GM23248 (cell line): ENCODE data around the gene LRRC51. TPM values are rescaled to one million over a fixed set of nuclear protein-coding genes. Genes with fewer than 3 reads are reported as not detected.

Source experiments
- DNase-seq: peaks from one replicate; pipeline ENCODE4 v3.0.0-alpha.2; 2015
- H2AFZ ChIP-seq: fragments of 200-600 bp; sonication (generic); 2 replicates; pipeline ENCODE4 v1.6.1; 2016; ENCODE audit warnings: antibody characterized with exemption
- H3F3A ChIP-seq: fragments of 200-600 bp; sonication (generic); 2 replicates; pipeline ENCODE4 v1.6.1; 2016; ENCODE audit warnings: mild to moderate bottlenecking, antibody characterized with exemption, mixed run types; ENCODE audit not compliant: insufficient read depth
- H3K27ac ChIP-seq: fragments of 200-600 bp; sonication (generic); 2 replicates; pipeline ENCODE4 v1.5.1; 2016; ENCODE audit warnings: mild to moderate bottlenecking
- H3K27me3 ChIP-seq: fragments of 200-600 bp; sonication (generic); replicated peaks from 2 replicates; pipeline ENCODE4 v1.6.1; 2016; ENCODE audit warnings: mild to moderate bottlenecking; ENCODE audit not compliant: insufficient read depth
- H3K36me3 ChIP-seq: fragments of 200-600 bp; sonication (generic); 2 replicates; pipeline ENCODE4 v1.6.1; 2016; ENCODE audit warnings: low read depth, mild to moderate bottlenecking
- H3K4me1 ChIP-seq: fragments of 200-600 bp; sonication (generic); 2 replicates; pipeline ENCODE4 v1.6.1; 2016; ENCODE audit warnings: mild to moderate bottlenecking; ENCODE audit not compliant: insufficient read depth
- H3K4me2 ChIP-seq: fragments of 200-600 bp; sonication (generic); one replicate; pipeline ENCODE4 v1.6.1; 2016; ENCODE audit warnings: mild to moderate bottlenecking; ENCODE audit not compliant: unreplicated experiment
- H3K4me3 ChIP-seq: fragments of 200-600 bp; sonication (generic); 2 replicates; pipeline ENCODE4 v1.5.1; 2016; ENCODE audit warnings: mild to moderate bottlenecking
- H3K79me2 ChIP-seq: fragments of 200-600 bp; sonication (generic); 2 replicates; pipeline ENCODE4 v1.6.1; 2016; ENCODE audit warnings: mild to moderate bottlenecking; ENCODE audit not compliant: insufficient read depth
- H3K9ac ChIP-seq: fragments of 200-600 bp; sonication (generic); 2 replicates; pipeline ENCODE4 v1.6.1; 2016; ENCODE audit warnings: mild to moderate bottlenecking
- H3K9me2 ChIP-seq: fragments of 200-600 bp; sonication (generic); 2 replicates; pipeline ENCODE4 v1.6.1; 2016; ENCODE audit warnings: mixed run types, mild to moderate bottlenecking, moderate library complexity; ENCODE audit not compliant: insufficient read depth
- H3K9me3 ChIP-seq: fragments of 200-600 bp; sonication (generic); one replicate; pipeline ENCODE4 v1.6.1; 2017; ENCODE audit warnings: low read depth
- H4K20me1 ChIP-seq: fragments of 200-600 bp; sonication (generic); 2 replicates; pipeline ENCODE4 v1.6.0; 2016; ENCODE audit not compliant: insufficient read depth
- EZH2 ChIP-seq: fragments of 200-600 bp; sonication (generic); IDR thresholded peaks from 2 replicates; pipeline ENCODE4 v1.6.1; 2018; ENCODE audit warnings: antibody characterized with exemption, mild to moderate bottlenecking; ENCODE audit not compliant: insufficient read depth, poor library complexity, severe bottlenecking
- EZH2phosphoT487 ChIP-seq: fragments of 200-600 bp; sonication (generic); IDR thresholded peaks from 2 replicates; pipeline ENCODE4 v1.6.1; 2018; ENCODE audit warnings: antibody characterized with exemption, moderate library complexity, mild to moderate bottlenecking, low read depth; ENCODE audit not compliant: insufficient read depth
- WGBS, 2 experiments: methylation state at CpG; one replicate each; pipeline ENCODE4 v1.1.6; 2015 to 2017; ENCODE audit warnings: low lambda C conversion rate in 2 of 2, low coverage in 1 of 2; ENCODE audit errors: missing lambda C conversion rate in 2 of 2; 5-methylcytosine and 5-hydroxymethylcytosine counted together
- in situ Hi-C: fragments of 300-500 bp; cut with MboI; formaldehyde crosslinking; loops from 2 replicates; pipeline ENCODE4 v1.15.0; 2020
- polyA plus RNA-seq: library from polyadenylated mRNA; unstranded; fragments of >200 nt; fragmentation: Nextera tagmentation; extraction: Ambion mirVana; gene quantifications from 2 replicates; pipeline ENCODE4 v1.2.1, GENCODE V29; 2016
- total RNA-seq: library from RNA; depleted of rRNA; stranded (reverse); fragments of >200 nt; shearing (Covaris generic); gene quantifications from 2 replicates; pipeline ENCODE4 v1.2.3, GENCODE V29; 2014

LRRC51 gene
- total and polyA plus RNA-seq, 2 experiments from 2014 or later, result 7.5 to 7.8 TPM

DNA sequence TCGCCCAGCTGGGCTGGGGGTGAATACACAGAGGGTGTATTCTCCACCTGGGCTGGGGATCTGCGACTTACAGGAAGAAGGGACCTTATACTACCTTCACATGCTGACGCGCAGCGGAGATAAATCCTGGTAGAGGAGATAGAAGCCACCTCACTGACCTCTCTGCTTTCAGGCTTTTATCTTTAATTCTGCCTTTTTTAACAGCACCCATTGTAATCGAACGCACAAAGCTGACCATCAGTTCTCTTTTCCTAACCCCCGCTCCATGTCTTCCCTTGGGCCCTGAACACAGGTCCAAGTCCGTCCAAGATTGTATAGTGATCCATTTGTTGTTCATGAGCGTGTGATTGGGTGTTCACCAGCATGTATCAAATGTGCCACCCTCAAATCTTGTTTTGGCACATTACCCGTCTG is 23.1 kb downstream of the LRRC51 start:
- Histone ChIP-seq H3K4me3 (peak overlapping the region; percentile 52), H3K9me2 (no peaks in the 10 kb centered on the region), H3K79me2 (peaks cover 42% of the 10 kb centered on the region), H3K4me1 (peaks cover 21% of the 10 kb centered on the region), H4K20me1 (no peaks in the 10 kb centered on the region), H3K4me2 (peak overlapping the region; percentile 48), H2AFZ (peak overlapping the region; percentile 75), H3K9ac (peak overlapping the region; percentile 54), H3K27me3 (no peaks in the 10 kb centered on the region), H3K9me3 (no peaks in the 10 kb centered on the region), H3K27ac (peak overlapping the region; percentile 72), H3K36me3 (no peaks in the 10 kb centered on the region), H3F3A (peaks cover 11% of the 10 kb centered on the region)
- TF ChIP-seq EZH2phosphoT487 (no peak), EZH2 (no peak)
- DNase-seq, result no peak
- WGBS, 2 experiments, result 82 to 83% methylated on average over 11 of the region's 11 CpGs
- in situ Hi-C loops, result no loop called here

DNA sequence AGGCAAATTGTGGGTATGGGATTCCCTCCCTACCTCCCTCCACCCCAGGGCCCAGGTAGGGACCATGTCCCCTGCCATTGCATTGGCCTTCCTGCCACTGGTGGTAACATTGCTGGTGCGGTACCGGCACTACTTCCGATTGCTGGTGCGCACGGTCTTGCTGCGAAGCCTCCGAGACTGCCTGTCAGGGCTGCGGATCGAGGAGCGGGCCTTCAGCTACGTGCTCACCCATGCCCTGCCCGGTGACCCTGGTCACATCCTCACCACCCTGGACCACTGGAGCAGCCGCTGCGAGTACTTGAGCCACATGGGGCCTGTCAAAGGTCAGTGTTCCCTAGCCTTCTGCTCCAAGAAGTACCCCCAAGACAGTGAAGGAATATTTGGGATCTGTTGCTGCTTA is 25.2 kb downstream of the LRRC51 start, which contains the start of gene TOMT:
Gene TOMT, plus strand, starts transcription at position 37 of the 400 bp plus-strand sequence. Its CDS starts 28 bp downstream, at position 65.
- no peaks in the 10 kb centered on the region for H3K27me3 ChIP-seq
- no peak within 1 kb of the TSS for H2AFZ ChIP-seq
- H3K9me3 ChIP-seq, result no peaks in the 10 kb centered on the region
- DNase-seq, result no peak
- H3K4me2 ChIP-seq, result no peak within 1 kb of the TSS
- H3K9me2 ChIP-seq, result no peaks in the 10 kb centered on the region
- H3K4me3 ChIP-seq, result no peak within 1 kb of the TSS
- in situ Hi-C loops, result no loop called here
- no peaks in the 10 kb centered on the region for H3K36me3 ChIP-seq
- TF ChIP-seq EZH2 (no peak), EZH2phosphoT487 (no peak)
- H3K79me2 ChIP-seq, result peaks cover 21% of the 10 kb centered on the region
- peaks cover 14% of the 10 kb centered on the region for H3F3A ChIP-seq
- no peak within 1 kb of the TSS for H3K9ac ChIP-seq
- H3K4me1 ChIP-seq, result peaks cover 17% of the 10 kb centered on the region
- no peak within 1 kb of the TSS for H3K27ac ChIP-seq
- 93 to 96% methylated on average over 14 of the region's 14 CpGs for WGBS, 2 experiments
- no peaks in the 10 kb centered on the region for H4K20me1 ChIP-seq

DNA sequence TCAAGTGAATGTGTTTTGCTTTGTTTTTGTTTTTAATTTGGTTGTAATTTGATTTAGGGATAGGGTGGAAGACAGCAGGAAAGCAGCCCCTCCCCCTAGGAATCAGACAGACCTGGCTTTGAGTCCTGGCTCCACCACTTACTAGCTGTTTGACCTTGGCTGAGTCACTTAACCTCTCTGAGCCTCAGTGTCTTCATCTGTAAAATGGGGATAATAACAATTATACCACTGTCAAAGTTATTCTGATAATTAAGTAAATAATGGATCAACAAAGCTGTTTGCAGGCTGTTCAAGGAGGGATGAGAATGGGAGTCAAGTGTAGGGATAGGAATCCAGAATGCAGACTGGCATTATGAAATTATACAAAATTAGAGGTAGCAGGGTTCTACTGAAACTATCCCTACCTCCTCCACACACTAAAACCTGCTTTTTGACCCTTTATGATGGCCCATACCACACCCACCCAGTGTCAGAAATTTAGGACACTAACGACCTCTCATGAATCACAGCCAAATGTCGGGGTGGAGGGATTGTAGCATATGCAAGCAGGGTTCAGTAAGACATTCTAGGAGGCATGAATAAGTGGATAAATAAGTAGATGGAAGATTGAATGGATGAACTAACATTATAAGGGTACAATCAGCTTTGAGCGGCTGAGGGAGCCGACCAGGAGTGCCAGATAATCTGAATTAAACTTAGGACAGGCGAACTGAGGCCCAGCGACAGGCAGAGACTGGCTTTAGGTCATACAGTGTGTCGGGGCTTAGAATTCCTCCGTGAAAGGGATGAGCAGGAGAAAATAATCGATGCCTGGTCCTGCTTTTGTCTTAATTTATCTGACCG is 30.9 kb downstream of the LRRC51 start:
- H2AFZ ChIP-seq, result peak overlapping the region; percentile 67
- H3K9me3 ChIP-seq, result no peaks in the 10 kb centered on the region
- TF ChIP-seq EZH2phosphoT487 (no peak), EZH2 (no peak)
- in situ Hi-C loops, result no loop called here
- H3K36me3 ChIP-seq, result no peaks in the 10 kb centered on the region
- no peaks in the 10 kb centered on the region for H4K20me1 ChIP-seq
- DNase-seq, result no peak
- no peaks in the 10 kb centered on the region for H3K79me2 ChIP-seq
- 1 to 2% methylated on average over 10 of the region's 10 CpGs for WGBS, 2 experiments
- H3K27me3 ChIP-seq, result no peaks in the 10 kb centered on the region
- H3K27ac ChIP-seq, result peak overlapping the region; percentile 100
- peak overlapping the region; percentile 87 for H3K9ac ChIP-seq
- peaks cover 31% of the 10 kb centered on the region for H3K4me1 ChIP-seq
- no peaks in the 10 kb centered on the region for H3K9me2 ChIP-seq
- peak overlapping the region; percentile 75 for H3K4me3 ChIP-seq
- peaks cover 36% of the 10 kb centered on the region for H3F3A ChIP-seq
- peak overlapping the region; percentile 87 for H3K4me2 ChIP-seq

DNA sequence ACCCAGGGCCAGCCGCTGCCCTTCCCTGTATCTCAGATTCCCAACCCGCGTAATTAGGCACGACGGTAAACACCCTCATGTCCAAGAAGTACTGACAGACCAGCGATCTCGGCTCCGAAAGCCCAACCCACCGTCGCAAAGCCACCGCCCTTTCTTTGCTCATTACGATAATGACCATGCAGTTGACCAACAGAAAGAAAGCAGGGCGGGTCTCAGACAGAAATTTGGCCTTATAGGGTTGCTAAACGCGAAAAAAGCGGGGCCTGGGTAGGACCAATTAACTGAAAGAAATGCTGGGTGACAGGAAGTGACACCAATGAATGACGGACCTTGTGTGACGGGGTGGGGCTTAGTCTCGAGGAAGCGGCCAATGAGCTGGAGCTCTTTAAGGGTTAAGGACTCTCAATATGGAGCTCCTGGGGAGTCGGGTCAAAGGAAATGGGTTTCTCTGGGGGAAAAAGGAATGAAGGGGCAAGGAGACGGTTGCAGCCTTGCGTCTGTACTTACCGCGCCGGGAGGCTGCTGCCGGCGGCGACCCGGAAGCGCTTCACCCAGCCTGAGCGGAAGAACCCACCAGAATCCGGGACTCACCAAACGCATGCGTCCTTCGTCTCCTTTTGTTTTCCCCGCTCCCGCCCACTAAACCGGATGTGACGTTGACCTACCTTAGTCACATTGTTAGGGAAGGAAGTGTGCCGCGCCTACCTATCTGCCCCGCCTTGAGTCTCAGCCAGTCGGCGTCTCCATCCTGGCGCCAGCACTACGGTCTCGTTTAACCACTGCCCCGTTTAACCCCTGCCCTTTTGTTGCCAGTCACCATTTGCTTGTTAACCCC is 31.7 kb downstream of the LRRC51 start, which contains the start of gene ANAPC15:
Gene ANAPC15, minus strand, starts transcription at position 553 of the 835 bp plus-strand sequence. CDS start 1,419 bp downstream, outside the sequence.
- Histone ChIP-seq H3K9ac (peak within 1 kb of the TSS; percentile 87), H3K36me3 (no peaks in the 10 kb centered on the region), H3K27ac (peak within 1 kb of the TSS; percentile 100), H2AFZ (peak within 1 kb of the TSS; percentile 67), H3F3A (peaks cover 36% of the 10 kb centered on the region), H4K20me1 (no peaks in the 10 kb centered on the region), H3K4me3 (peak within 1 kb of the TSS; percentile 75), H3K9me2 (no peaks in the 10 kb centered on the region), H3K79me2 (no peaks in the 10 kb centered on the region), H3K4me1 (peaks cover 31% of the 10 kb centered on the region), H3K9me3 (no peaks in the 10 kb centered on the region), H3K27me3 (no peaks in the 10 kb centered on the region), H3K4me2 (peak within 1 kb of the TSS; percentile 87)
- WGBS, 2 experiments, result 0 to 1% methylated on average over 49 of the region's 49 CpGs
- TF ChIP-seq EZH2phosphoT487 (no peak), EZH2 (no peak)
- in situ Hi-C loops, result no loop called here
- peak; percentile 100 for DNase-seq
